Keratinocyte (primary cell): ENCODE measurements around the gene TLR6. TPM values are rescaled to one million over a fixed set of nuclear protein-coding genes. Genes with fewer than 3 reads are reported as not detected.

Source experiments
- DNase-seq: peaks from one replicate; pipeline ENCODE4 v3.0.0-alpha.2; 2011; ENCODE audit warnings: low read depth, missing footprints, low spot score
- FAIRE-seq: peaks from 2 replicates; lab custom pipeline; 2011; peaks lifted over from hg19 to GRCh38; lab: Jason Lieb, UNC
- H2AFZ ChIP-seq: 2 replicates; pipeline ENCODE4 v1.6.0; 2012; ENCODE audit warnings: low read length, control low read depth, inconsistent platforms; ENCODE audit not compliant: control insufficient read depth
- H3K27ac ChIP-seq: 2 replicates; pipeline ENCODE4 v1.5.1; 2011; ENCODE audit warnings: low read length; ENCODE audit not compliant: control insufficient read depth, insufficient read depth
- H3K27me3 ChIP-seq: 3 replicates; pipeline ENCODE4 v1.6.0; 2011; ENCODE audit warnings: low read length; ENCODE audit not compliant: control insufficient read depth, insufficient read depth; ENCODE audit errors: extremely low read depth
- H3K36me3 ChIP-seq, 2 experiments: 2 replicates in 1 of 2; 3 replicates in 1 of 2; pipeline ENCODE4 v1.5.1; 2011; ENCODE audit warnings: low read length in 2 of 2, mild to moderate bottlenecking in 1 of 2; ENCODE audit not compliant: control insufficient read depth in 2 of 2, insufficient read depth in 2 of 2; ENCODE audit errors: extremely low read depth in 1 of 2
- H3K4me1 ChIP-seq: 3 replicates; pipeline ENCODE4 v1.5.1; 2011; ENCODE audit warnings: low read length; ENCODE audit not compliant: control insufficient read depth, insufficient read depth; ENCODE audit errors: extremely low read depth
- H3K4me2 ChIP-seq: 3 replicates; pipeline ENCODE4 v1.6.0; 2011; ENCODE audit warnings: low read depth, low read length; ENCODE audit not compliant: control insufficient read depth, insufficient read depth; ENCODE audit errors: extremely low read depth
- H3K4me3 ChIP-seq, 3 experiments: fragments of 200-600 bp in 1 of 3; sonication (generic) in 1 of 3; 2 replicates in 2 of 3; 3 replicates in 1 of 3; pipeline ENCODE4 v1.5.1; 2011 to 2016; ENCODE audit warnings: low read length in 3 of 3, mild to moderate bottlenecking in 3 of 3, control low read depth in 2 of 3, inconsistent platforms in 1 of 3, low read depth in 1 of 3, mixed read lengths in 1 of 3, mixed run types in 1 of 3, moderate library complexity in 1 of 3; ENCODE audit not compliant: control insufficient read depth in 2 of 3, insufficient read depth in 2 of 3; ENCODE audit errors: extremely low read depth in 1 of 3
- H3K79me2 ChIP-seq: 2 replicates; pipeline ENCODE4 v1.6.0; 2012; ENCODE audit warnings: low read length; ENCODE audit not compliant: control insufficient read depth, insufficient read depth
- H3K9ac ChIP-seq: 3 replicates; pipeline ENCODE4 v1.6.0; 2011; ENCODE audit warnings: low read length; ENCODE audit not compliant: control insufficient read depth, insufficient read depth; ENCODE audit errors: extremely low read depth
- H3K9me1 ChIP-seq: 3 replicates; pipeline ENCODE4 v1.6.0; 2011; ENCODE audit warnings: low read length; ENCODE audit not compliant: control insufficient read depth, insufficient read depth; ENCODE audit errors: extremely low read depth
- H3K9me3 ChIP-seq: 2 replicates; pipeline ENCODE4 v1.5.1; 2012; ENCODE audit warnings: low read depth, low read length; ENCODE audit not compliant: control insufficient read depth
- H4K20me1 ChIP-seq: 3 replicates; pipeline ENCODE4 v1.6.0; 2011; ENCODE audit warnings: low read length; ENCODE audit not compliant: control insufficient read depth, insufficient read depth; ENCODE audit errors: extremely low read depth
- EZH2 ChIP-seq: IDR thresholded peaks from one replicate; pipeline ENCODE4 v1.6.1; 2012; ENCODE audit warnings: inconsistent platforms, mild to moderate bottlenecking, low read length, moderate library complexity
- dilution Hi-C: fragments of 300-500 bp; cut with MboI; formaldehyde crosslinking; loops from one replicate; pipeline ENCODE4 v1.7.0; 2020; ENCODE audit warnings: low sequenced_read_pairs; ENCODE audit not compliant: extremely low pct_ligation_motif_present
- polyA plus RNA-seq, 5 experiments: library from polyadenylated mRNA; depleted of rRNA in 3 of 5; stranded (reverse) in 3 of 5; stranded (forward) in 1 of 5; unstranded in 1 of 5; fragments of >200 nt; gene quantifications; 1 replicate in 1 of 5; 2 replicates in 3 of 5; 3 replicates in 1 of 5; pipeline versions ENCODE4 v1.2.1 to v1.2.3, GENCODE V29; 2011 to 2012; ENCODE audit warnings: missing spikeins in 2 of 5, low read depth in 1 of 5, low replicate concordance in 1 of 5
- TF ChIP-seq, protein P1 (sequence below), 3 experiments: IDR thresholded peaks in 1 of 3; conservative IDR thresholded peaks in 1 of 3; optimal IDR thresholded peaks in 1 of 3; 2 replicates in 2 of 3; 3 replicates in 1 of 3; pipeline versions ENCODE3 to v1.5.1; 2011; ENCODE audit warnings: low read length in 3 of 3, mild to moderate bottlenecking in 3 of 3, moderate library complexity in 2 of 3, control low read depth in 1 of 3, inconsistent platforms in 1 of 3; ENCODE audit not compliant: insufficient read depth in 2 of 3; ENCODE audit errors: extremely low read depth in 1 of 3

TLR6 gene
- polyA plus RNA-seq, 1 donor (not counting 4 experiments of a cell fraction or from before 2014, with no cell fraction given) = 1.3 TPM

DNA sequence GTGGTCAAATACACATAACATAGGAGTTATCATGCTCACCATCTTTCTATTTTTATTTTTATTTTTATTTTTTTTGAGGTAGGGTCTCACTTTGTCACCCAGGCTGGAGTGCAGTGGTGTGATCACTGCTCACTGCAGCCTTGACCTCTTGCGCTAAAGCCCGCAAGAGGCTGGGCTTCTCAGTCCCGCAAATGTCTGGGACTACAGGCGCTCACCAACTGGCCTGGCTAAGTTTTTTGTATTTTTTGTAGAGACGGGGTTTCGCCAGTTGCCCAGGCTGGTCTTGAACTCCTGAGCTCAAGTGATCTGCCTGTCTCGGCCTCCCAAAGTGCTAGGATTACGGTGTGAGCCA, 73.5 kb downstream of the TLR6 start:
- DNase-seq (no peak), FAIRE-seq (no peak)
- no peaks in the 10 kb centered on the region for H3K36me3 ChIP-seq
- H3K79me2 ChIP-seq = no peaks in the 10 kb centered on the region
- H3K9ac ChIP-seq = no peak overlapping the region
- no peak overlapping the region for H2AFZ ChIP-seq
- no peak overlapping the region for H3K27ac ChIP-seq
- dilution Hi-C loops = no loop called here
- no peaks in the 10 kb centered on the region for H3K9me1 ChIP-seq
- H3K27me3 ChIP-seq = no peaks in the 10 kb centered on the region
- H4K20me1 ChIP-seq = no peaks in the 10 kb centered on the region
- H3K4me3 ChIP-seq = no peak overlapping the region
- peaks cover 4% of the 10 kb centered on the region for H3K4me1 ChIP-seq
- H3K9me3 ChIP-seq = no peaks in the 10 kb centered on the region
- no peak for TF ChIP-seq EZH2
- TF ChIP-seq, protein P1, sequence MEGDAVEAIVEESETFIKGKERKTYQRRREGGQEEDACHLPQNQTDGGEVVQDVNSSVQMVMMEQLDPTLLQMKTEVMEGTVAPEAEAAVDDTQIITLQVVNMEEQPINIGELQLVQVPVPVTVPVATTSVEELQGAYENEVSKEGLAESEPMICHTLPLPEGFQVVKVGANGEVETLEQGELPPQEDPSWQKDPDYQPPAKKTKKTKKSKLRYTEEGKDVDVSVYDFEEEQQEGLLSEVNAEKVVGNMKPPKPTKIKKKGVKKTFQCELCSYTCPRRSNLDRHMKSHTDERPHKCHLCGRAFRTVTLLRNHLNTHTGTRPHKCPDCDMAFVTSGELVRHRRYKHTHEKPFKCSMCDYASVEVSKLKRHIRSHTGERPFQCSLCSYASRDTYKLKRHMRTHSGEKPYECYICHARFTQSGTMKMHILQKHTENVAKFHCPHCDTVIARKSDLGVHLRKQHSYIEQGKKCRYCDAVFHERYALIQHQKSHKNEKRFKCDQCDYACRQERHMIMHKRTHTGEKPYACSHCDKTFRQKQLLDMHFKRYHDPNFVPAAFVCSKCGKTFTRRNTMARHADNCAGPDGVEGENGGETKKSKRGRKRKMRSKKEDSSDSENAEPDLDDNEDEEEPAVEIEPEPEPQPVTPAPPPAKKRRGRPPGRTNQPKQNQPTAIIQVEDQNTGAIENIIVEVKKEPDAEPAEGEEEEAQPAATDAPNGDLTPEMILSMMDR (optimal IDR thresholded peaks at IDR 0.05 in 1 of 3, IDR thresholded peaks at IDR 0.05 in 1 of 3, conservative IDR thresholded peaks at IDR 0.05 in 1 of 3; ENCODE audit: extremely low read depth in 1 of 3, insufficient read depth in 2 of 3, low read length in 3 of 3) = peak in 1 of 3 experiments; percentile 5
- H3K4me2 ChIP-seq = no peak overlapping the region

DNA sequence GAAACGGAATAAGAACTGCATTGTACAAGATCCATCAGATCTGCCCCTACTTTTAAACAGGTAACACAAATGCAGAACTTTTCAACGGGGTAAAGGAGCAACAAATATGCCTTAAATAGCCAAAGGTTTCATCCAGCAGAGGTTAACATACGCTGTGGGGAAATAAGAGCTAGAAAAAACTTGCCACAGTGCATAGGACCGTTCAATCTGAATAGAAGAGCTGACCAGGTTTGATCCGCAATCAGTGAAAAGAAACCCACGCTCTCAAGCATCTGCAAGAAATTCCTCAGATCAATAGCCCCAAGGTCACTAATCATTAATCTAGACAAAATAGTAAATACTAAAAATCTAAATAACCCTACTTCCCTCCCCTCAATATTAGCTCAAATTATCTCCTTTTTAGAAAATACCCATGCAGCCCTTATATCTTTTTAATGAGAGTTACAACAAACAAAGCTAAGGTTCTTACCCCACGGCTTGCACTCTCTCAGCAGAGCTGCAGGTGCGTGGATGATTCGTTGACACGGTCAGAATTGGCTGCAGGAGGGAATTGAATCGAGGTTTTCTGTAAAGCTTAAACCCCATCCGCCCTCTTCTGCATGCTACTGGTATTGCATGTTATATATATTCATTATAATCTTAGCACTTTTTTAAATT, 74.0 kb downstream of the TLR6 start, which contains the start of gene TLR10:
Gene TLR10, minus strand, starts transcription at position 539 of the 657 bp plus-strand sequence. CDS start 7,400 bp downstream, outside the sequence.
- DNase-seq (no peak), FAIRE-seq (peak; percentile 34)
- no peak within 1 kb of the TSS for H3K4me2 ChIP-seq
- dilution Hi-C loops = no loop called here
- H3K27ac ChIP-seq = no peak within 1 kb of the TSS
- no peaks in the 10 kb centered on the region for H3K4me1 ChIP-seq
- TF ChIP-seq, protein P1 (optimal IDR thresholded peaks at IDR 0.05 in 1 of 3, IDR thresholded peaks at IDR 0.05 in 1 of 3, conservative IDR thresholded peaks at IDR 0.05 in 1 of 3; ENCODE audit: extremely low read depth in 1 of 3, insufficient read depth in 2 of 3, low read length in 3 of 3) = peak; percentile 37 to 54 (median 50)
- no peak for TF ChIP-seq EZH2
- H4K20me1 ChIP-seq = no peaks in the 10 kb centered on the region
- no peaks in the 10 kb centered on the region for H3K79me2 ChIP-seq
- H3K4me3 ChIP-seq = no peak within 1 kb of the TSS
- no peak within 1 kb of the TSS for H3K9ac ChIP-seq
- no peaks in the 10 kb centered on the region for H3K9me3 ChIP-seq
- no peaks in the 10 kb centered on the region for H3K36me3 ChIP-seq
- no peaks in the 10 kb centered on the region for H3K27me3 ChIP-seq
- no peaks in the 10 kb centered on the region for H3K9me1 ChIP-seq
- no peak within 1 kb of the TSS for H2AFZ ChIP-seq
